ENCODE measurements around the gene SEC24B. TPM values are rescaled to one million over a fixed set of nuclear protein-coding genes. Genes with fewer than 3 reads are reported as not detected.
"Not testable (repeated sequence)": the region's sequence is repeated elsewhere in the genome, so short reads cannot be mapped to it uniquely, and the experiment has no call there.

The SEC24B gene
- total RNA-seq, 2 experiments from 2014 or later = 25.8 to 26.0 TPM

DNA sequence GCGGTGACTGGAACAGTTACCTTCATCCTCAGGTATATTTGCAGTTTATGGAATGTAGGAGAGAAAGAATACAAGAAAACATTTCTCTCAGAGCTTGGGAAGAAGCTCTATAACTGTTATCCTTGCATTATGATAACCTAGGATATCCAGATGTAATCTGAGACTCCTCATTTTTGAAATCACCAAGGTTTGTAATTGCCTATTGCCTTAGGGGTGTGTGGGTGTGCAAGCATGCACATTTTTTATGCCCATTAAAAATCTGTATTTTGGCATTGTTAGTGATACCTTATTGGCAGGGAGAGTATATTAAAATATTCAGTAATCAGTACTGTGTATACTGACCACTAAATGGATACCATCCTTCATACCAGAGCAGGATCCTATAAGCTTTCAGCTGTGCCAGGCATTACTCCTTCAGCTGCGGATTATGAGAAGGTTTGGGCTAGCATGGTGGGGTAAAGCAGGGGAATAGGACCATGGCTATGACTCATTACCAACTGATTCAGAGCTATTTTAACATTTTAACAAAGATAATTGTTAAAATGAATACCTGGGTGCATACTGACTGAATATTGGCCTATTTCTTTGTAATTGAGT lies 8.3 kb downstream of the SEC24B start:
- POLR2A ChIA-PET = no interaction called here
- Mint-ChIP-seq H3K4me1 (ENCODE audit: low read depth) (peaks cover 63% of the 10 kb centered on the region), H3K4me3 (no peak overlapping the region)

DNA sequence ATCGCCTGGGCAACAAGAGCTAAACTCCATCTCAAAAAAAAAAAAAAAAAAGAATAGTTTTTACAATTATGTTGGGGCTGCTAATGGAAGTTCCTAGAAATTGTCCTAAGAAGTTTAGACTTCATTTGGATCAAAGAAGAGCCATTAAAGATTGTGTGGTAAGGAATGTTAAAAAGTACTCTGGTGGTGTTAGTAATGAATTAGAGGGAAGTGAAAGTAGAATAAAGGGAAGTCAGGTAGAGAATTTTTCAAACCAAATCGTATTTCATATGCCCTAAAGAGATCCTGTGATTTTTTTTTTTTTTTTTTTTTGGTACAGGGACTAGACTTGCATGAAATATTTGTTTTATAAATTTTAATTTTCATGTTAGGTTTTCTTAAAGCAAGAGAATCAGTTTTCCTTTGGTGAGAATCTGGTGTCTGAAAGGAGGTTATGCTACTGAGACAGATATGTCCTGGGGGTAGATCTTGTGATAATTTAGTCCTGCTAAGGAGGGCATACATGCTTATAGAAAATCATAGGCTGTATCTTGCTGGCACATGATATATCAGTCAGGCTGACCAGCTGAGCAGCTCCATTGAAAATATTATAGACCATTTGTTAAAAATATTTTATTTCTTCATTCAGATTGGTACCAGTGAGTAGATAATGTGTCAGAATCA lies 10.7 kb downstream of the SEC24B start:
- Mint-ChIP-seq H3K36me3 (ENCODE audit: low read depth) (peaks cover 27% of the 10 kb centered on the region), H3K9me3 (no peaks in the 10 kb centered on the region), H3K4me3 (no peak overlapping the region), H3K27ac (no peak overlapping the region), H3K27me3 (no peaks in the 10 kb centered on the region), H3K4me1 (ENCODE audit: low read depth) (peaks cover 51% of the 10 kb centered on the region)
- ATAC-seq = no peak
- POLR2A ChIA-PET = no interaction called here
- DNase-seq = no peak
- TF ChIP-seq, protein P1, sequence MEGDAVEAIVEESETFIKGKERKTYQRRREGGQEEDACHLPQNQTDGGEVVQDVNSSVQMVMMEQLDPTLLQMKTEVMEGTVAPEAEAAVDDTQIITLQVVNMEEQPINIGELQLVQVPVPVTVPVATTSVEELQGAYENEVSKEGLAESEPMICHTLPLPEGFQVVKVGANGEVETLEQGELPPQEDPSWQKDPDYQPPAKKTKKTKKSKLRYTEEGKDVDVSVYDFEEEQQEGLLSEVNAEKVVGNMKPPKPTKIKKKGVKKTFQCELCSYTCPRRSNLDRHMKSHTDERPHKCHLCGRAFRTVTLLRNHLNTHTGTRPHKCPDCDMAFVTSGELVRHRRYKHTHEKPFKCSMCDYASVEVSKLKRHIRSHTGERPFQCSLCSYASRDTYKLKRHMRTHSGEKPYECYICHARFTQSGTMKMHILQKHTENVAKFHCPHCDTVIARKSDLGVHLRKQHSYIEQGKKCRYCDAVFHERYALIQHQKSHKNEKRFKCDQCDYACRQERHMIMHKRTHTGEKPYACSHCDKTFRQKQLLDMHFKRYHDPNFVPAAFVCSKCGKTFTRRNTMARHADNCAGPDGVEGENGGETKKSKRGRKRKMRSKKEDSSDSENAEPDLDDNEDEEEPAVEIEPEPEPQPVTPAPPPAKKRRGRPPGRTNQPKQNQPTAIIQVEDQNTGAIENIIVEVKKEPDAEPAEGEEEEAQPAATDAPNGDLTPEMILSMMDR (IDR thresholded peaks at IDR 0.05) = no peak
- CTCF ChIA-PET = interaction anchor here (3.1 kb wide), 1 partner anchor 11 kb away, joined by 13 read pairs; the partner anchor contains the start of gene SEC24B
- intact Hi-C loops (cut with micrococcal nuclease) = no loop called here

More for the DNA sequence above, 8.3 kb downstream of the SEC24B start:
- no peak overlapping the region for H3K27ac Mint-ChIP-seq
- H3K36me3 Mint-ChIP-seq (ENCODE audit: low read depth) = peaks cover 20% of the 10 kb centered on the region
- CTCF ChIA-PET = interaction anchor here (3.1 kb wide), 1 partner anchor 9 kb away, joined by 13 read pairs; the partner anchor contains the start of gene SEC24B
- TF ChIP-seq, protein P1 (IDR thresholded peaks at IDR 0.05) = no peak
- DNase-seq = no peak
- H3K9me3 Mint-ChIP-seq = no peaks in the 10 kb centered on the region
- intact Hi-C loops (cut with micrococcal nuclease) = no loop called here
- no peak for ATAC-seq
- H3K27me3 Mint-ChIP-seq = no peaks in the 10 kb centered on the region

DNA sequence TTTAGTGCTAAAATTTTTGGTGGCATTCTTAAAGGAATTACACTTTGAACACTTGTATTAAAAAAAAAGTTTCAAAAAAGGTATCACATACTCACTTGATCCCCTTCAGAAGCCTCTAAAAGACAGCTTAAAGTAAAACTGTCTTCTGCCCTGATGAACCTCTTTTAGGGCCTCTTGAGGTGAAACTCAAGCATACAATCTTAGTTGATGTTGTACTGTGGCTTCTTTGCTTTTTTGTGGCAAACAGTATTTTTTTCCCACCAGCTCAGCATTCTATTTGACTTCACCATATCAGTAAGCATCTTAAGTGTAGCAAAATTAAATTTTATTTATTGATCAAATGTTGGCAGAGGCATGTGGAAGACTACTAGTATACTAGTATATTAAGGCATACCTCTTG lies 13.7 kb downstream of the SEC24B start:
- ChIA-PET CTCF (interaction anchor here (1.9 kb wide), 1 partner anchor 14 kb away, joined by 9 read pairs; the partner anchor contains the start of gene SEC24B), POLR2A (interaction anchor here (1.6 kb wide), 1 partner anchor 10 kb away, joined by 9 read pairs; no protein-coding TSS in a partner anchor)
- H3K4me1 Mint-ChIP-seq (ENCODE audit: low read depth) = peaks cover 42% of the 10 kb centered on the region
- intact Hi-C loops (cut with micrococcal nuclease) = no loop called here
- H3K27me3 Mint-ChIP-seq = no peaks in the 10 kb centered on the region
- ATAC-seq (no peak), DNase-seq (no peak)
- peaks cover 50% of the 10 kb centered on the region for H3K36me3 Mint-ChIP-seq (ENCODE audit: low read depth)
- H3K4me3 Mint-ChIP-seq = no peak overlapping the region
- H3K27ac Mint-ChIP-seq = no peak overlapping the region
- H3K9me3 Mint-ChIP-seq = no peaks in the 10 kb centered on the region
- TF ChIP-seq, protein P1 (IDR thresholded peaks at IDR 0.05) = no peak

DNA sequence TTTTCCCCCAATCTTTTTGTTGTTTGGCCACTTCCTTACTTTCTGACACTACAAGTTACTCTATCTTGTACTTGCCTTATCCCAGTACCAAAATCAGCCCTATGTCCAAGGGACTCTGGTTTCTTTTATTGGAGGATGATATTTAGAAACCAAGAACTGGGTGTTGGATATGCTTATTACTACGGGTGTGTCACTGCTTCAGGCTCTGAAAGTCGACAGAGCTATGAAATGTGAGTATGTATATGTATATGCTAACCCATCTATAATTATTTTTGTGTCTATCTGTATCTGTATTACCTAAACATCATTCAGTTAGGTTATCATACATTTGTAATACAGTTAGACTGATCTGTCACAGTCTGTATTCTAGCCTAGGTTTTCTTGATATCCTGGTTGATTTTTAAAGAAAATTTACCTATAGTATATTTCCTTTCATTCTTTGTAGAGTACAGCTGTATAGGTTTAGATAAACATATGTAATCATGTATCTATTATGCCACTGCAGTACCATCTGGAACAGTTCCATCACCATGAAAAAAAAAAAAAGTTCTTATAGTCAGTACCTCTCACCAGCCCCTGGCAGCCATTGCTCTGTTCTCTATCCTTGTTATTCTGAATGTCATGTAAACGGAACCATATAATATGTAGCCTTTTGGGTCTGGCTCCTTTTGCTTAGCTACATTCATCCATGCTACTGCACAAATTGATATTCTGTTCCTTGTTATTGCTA lies 18.1 kb downstream of the SEC24B start:
- ChIA-PET POLR2A (no interaction called here), CTCF (interaction anchor here (1.3 kb wide), 1 partner anchor 208 kb away, joined by 3 read pairs; no protein-coding TSS in a partner anchor)
- H3K36me3 Mint-ChIP-seq (ENCODE audit: low read depth) = peaks cover 47% of the 10 kb centered on the region
- H3K9me3 Mint-ChIP-seq = no peaks in the 10 kb centered on the region
- no peaks in the 10 kb centered on the region for H3K27me3 Mint-ChIP-seq
- peaks cover 36% of the 10 kb centered on the region for H3K4me1 Mint-ChIP-seq (ENCODE audit: low read depth)
- H3K27ac Mint-ChIP-seq = no peak overlapping the region
- ATAC-seq (no peak), DNase-seq (no peak)
- TF ChIP-seq, protein P1 (IDR thresholded peaks at IDR 0.05) = no peak
- no peak overlapping the region for H3K4me3 Mint-ChIP-seq
- intact Hi-C loops (cut with micrococcal nuclease) = no loop called here

DNA sequence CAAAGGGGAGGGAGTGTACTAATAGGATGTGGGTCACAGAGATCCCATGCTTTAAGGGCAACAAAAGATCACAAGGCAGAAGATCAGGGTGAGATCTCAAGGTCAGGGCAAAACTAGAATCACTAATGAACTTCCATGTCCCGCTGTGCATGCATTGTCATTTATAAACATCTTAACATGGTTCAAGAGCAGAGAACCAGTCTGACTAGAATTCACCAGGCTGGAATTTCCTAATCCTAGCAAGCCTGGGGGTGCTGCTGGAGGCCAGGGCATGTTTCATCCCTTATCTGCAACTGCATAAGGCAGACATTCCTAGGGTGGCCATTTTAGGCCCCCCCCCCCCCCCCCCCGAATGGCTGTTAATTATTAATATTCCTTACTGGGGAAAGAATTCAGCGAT lies 19.5 kb downstream of the SEC24B start:
- H3K27me3 Mint-ChIP-seq; CTCF ChIA-PET; H3K9me3 Mint-ChIP-seq; DNase-seq; H3K4me3 Mint-ChIP-seq; ATAC-seq; POLR2A ChIA-PET; H3K27ac Mint-ChIP-seq; intact Hi-C loops (cut with micrococcal nuclease): not testable (repeated sequence)
- Mint-ChIP-seq H3K4me1 (ENCODE audit: low read depth) (peaks cover 34% of the 10 kb centered on the region), H3K36me3 (ENCODE audit: low read depth) (peaks cover 50% of the 10 kb centered on the region)
